HG03135 (cell line): Measurements from ENCODE around the gene DSCAML1.
"Not testable (repeated sequence)": the region's sequence is repeated elsewhere in the genome, so short reads cannot be mapped to it uniquely, and the experiment has no call there.

Experiments
- ATAC-seq: cut with Tn5 transposase; IDR thresholded peaks from one replicate; pipeline ENCODE4 v1.9.1; 2021; ENCODE audit warnings: mild to moderate bottlenecking, moderate library complexity; ENCODE audit not compliant: unreplicated experiment

Gene DSCAML1

DNA sequence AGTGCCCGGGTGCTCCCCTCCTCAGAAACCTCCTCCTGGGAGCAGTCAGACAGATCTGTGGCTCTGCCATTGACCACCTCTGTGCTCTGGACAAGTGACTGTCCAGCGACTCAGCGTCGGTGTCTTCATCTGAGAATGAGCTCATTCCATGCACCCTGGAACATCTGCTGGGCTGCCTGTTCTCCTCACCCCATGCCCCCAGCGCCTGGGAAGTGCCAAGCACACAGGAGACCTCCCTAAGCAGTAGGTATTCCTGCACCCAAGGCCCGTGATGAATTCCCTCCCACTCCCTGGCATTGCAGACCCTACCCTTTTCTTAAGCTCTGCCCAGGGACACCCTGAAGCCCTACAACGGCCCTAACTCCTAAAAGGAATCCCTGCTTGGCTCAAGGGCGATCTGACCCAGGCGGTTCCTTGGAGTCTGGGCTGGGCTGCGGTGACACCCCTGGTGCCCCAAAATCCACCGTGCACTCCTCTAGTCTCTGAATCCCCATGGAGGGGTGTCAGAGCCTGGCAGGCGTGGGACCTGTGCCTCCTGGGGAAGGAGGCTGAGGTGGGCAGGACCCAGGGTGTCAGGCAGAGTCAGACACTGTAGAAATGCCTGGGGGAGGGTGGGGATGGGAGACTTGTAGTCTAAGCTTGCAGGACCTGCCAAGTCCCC lies 377.4 kb downstream of the DSCAML1 start:
- no peak for ATAC-seq

DNA sequence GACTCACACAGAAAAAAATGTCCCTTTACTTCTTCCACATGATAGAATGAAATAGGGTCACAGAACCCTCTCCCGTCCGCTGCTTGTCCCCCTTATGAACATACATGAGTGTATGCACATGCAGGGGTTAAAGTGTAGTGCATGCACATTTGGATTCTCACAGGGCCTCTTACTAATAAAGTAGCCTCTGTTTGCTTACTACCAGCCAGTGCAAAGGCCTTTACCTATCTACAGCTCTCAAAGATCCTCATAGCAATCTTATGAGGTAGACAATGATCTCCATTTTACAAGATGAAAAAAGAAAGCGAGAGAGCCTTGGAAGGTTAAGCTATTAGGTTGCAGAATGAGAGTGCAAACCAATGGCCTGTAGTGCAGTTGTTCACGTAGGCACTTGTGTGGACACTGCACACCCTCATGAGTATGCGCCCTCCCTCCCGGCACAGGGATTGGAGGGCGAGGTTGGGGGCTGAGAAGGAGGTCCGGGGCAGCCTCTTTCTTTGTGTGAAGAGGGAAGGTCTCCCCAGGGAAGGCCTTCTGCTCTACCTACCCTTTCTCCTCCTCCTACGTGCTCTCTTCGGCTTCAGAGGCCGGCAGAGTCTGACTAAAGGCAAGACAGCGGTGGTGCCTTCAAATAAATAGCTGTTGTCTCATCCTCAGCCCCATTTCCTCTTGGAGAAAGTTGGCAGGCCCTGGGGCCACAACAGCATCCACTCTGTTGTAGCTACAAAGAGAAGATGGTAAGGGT lies 378.1 kb downstream of the DSCAML1 start:
- ATAC-seq = no peak

- ATAC-seq = no peak
These were observed 379.2 kb downstream of the DSCAML1 start for GRCh38 chr11:117417856-117418255.

GRCh38 chr11:117417342-117417741 lies 379.7 kb downstream of the DSCAML1 start:
- ATAC-seq = no peak

- ATAC-seq = no peak
These were observed 381.6 kb downstream of the DSCAML1 start for GRCh38 chr11:117415358-117415896.

- ATAC-seq = no peak
These were observed 382.3 kb downstream of the DSCAML1 start for GRCh38 chr11:117414724-117415123.

- ATAC-seq = no peak
These were observed 383.4 kb downstream of the DSCAML1 start for GRCh38 chr11:117413616-117414015.

- ATAC-seq = no peak
These were observed 384.3 kb downstream of the DSCAML1 start for GRCh38 chr11:117412653-117413275.

GRCh38 chr11:117412176-117412575 lies 384.8 kb downstream of the DSCAML1 start:
- no peak for ATAC-seq

DNA sequence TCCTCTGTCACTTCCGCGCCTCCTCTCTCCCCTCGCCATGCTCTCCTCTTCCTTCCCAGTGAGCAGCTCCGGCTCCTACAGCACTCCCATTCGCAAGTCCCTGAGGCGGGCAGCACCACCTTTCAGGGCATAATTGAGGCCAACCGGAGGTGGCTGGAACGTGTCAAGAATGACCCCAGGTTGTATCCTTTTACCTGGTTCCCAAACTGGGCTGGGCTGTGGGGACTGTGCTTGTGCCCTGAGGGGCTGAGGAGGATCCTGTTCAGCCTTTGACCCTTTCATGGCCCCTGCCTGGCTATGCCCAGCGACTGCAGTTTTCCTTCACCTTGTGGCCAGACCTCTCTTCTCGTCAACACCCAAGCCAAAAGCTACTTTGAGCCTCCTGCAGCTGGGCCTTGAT lies 385.3 kb downstream of the DSCAML1 start:
- ATAC-seq = no peak

DNA sequence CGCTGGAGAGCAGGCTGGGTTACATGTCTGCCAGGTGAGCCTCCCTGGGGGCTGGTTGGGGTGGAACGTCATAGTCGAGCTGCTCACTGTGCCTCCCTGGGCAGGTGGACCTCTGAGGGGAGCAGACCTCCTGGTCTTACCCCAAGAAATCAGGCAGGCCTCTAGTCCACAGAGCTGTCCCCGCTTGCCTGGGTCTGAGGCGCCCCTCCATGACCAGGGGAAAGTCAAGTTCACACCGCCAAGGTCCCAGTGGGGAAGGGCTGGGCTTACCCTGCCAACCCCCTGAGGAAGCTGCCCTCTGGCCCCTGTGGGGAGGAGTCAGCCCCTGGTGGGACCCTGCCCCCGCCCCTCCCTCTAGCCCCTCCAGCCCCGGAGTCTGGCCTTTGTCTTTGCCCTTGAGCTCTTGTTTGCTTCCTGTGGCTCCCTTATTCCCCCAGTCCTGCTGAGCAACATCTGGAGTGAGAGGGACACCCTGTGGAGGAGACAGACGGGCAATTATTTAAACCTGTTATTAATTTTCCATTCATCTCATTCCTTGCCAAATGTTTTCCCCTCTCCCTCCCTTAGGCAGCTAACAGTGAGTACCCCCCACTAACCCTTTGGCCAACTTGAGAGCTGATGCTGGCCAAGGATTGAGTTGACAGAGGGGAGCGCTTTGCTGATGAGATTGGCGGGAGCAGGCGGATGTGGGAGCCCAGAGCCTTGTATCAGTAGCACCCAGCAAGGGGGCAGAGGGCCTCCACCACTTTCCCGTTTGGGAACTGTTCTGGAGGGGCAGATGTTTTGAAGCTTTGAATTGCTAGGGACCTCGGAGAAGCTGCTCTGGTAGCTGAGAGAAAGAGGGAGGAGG lies 385.9 kb downstream of the DSCAML1 start:
- ATAC-seq = no peak

DNA sequence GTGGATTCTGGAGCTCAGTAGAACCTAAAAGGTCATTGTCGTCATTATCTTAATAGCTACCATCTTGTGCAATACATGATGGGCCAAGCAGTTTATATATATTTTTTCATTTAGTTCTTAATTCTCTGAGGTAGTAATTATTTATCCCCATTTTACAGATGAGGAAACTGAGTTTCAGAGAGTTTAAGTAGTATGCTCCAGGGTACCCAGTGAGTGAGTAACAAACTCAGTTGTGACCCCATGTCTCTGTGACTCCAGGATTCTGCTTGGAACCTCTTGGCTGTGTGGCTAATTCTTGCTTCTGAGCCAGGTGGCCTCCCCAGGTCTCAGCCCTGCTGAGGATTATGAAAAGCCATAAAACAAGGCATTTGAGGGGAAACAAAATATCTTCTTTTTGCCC lies 386.8 kb downstream of the DSCAML1 start:
- ATAC-seq = no peak

GRCh38 chr11:117409511-117409910 lies 387.5 kb downstream of the DSCAML1 start:
- ATAC-seq = no peak

DNA sequence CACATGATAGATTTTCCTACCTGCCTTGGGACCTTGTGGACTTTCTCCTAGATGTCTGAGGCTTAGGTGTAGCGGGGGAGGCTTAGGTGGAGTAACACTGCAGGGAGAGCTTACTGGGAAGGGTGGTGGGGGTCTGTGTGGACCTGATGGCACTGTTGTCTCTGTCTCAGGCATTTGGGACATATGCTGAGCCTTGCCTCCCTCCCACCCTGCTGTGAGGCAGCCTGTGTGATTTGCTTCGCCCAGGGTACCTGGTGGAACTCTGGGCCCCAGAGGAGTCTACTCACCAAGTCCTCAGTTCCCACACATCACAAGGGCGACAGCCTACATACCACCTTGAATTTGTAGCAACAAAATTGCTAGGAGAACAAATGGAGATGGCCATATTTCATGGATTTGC lies 388.7 kb downstream of the DSCAML1 start:
- ATAC-seq = no peak

DNA sequence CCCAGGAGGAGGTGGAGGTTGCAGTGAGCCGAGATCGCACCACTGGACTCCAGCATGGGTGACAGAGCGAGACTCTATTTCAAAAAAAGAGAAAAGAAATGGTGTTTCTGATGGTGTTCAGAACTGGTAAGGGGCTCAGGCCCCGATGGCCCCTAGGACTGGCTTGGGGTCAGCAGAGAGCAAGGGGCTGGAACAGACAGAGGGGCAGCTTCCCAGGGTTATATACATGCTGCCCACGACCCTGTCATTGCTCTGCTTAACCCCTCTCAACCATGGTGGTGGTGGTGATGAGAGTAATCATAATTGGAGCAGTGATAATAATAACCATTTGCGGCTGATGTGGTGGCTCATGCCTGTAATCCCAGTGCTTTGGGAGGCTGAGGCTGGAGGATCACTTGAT lies 390.0 kb downstream of the DSCAML1 start:
- no peak for ATAC-seq

DNA sequence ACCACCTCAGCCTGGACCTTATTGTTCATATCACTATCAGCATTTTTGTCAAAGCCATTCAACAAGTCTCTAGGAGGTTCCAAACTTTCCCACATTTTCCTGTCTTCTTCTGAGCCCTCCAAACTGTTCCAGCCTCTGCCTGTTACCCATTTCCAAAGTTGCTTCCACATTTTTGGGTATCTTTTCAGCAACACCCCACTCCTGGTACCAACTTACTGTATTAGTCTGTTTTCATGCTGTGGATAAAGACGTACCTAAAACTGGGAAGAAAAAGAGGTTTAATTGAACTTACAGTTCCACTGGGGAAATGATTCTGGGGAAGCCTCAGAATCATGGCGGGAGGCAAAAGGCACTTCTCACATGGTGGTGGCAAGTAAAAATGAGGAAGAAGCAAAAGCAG lies 391.1 kb downstream of the DSCAML1 start:
- not testable (repeated sequence) for ATAC-seq

DNA sequence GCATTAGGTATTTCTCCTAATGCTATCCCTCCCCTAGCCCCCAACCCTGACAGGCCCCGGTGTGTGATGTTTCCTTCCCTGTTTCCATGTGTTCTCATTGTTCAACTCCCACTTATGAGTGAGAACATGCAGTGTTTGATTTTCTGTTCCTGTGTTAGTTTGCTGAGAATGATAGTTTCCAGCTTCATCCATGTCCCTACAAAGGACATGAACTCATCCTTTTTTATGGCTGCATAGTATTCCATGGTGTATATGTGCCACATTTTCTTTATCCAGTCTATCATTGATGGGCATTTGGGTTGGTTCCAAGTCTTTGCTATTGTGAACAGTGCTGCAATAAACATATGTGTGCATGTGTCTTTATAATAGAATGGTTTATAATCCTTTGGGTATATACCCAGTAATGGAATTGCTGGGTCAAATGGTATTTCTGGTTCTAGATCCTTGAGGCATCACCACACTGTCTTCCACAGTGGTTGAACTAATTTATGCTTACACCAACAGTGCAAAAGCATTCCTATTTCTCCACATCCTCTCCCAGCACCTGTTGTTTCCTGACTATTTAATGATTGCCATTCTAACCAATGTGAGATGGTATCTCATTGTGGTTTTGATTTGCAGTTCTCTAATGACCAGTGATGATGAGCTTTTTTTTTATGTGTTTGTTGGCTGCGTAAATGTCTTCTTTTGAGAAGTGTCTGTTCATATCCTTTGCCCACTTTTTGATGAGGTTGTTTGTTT lies 397.7 kb downstream of the DSCAML1 start:
- not testable (repeated sequence) for ATAC-seq

DNA sequence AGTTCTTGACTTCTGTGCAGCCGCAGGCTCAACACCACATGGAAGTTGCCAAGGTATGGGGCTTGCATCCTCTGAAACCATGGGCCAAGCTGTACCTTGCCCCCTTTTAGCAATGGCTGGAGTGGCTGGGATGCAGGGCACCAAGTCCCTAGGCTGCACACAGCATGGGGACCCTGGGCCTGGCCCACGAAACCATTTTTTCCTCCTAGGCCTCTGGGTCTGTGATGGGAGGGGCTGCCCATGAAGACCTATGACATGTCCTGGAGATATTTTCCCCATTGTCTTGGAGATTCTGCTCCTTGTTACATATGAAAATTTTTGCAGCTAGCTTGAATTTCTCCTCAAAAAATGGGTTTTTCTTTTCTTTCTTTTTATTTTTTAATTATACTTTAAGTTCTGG lies 398.4 kb downstream of the DSCAML1 start:
- not testable (repeated sequence) for ATAC-seq

- no peak for ATAC-seq
These were observed 400.0 kb downstream of the DSCAML1 start for GRCh38 chr11:117396970-117397369.

DNA sequence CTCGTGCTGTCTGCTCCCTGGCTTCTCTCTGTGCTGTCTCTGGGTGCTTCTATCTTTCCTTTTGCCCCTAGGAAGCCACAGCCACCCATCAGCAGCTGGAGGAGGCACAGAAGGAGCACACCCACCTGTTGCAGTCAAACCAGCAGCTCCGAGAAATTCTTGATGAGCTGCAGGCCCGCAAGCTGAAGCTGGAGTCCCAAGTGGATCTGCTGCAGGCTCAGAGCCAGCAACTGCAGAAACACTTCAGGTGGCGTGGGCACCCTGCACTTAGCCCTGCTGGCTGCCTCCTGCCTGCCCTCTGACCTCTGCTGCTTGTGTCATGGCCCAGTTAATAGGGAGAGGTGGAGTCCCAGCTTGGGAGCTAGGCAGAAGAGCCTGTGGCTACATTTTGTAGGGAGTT lies 401.5 kb downstream of the DSCAML1 start:
- no peak for ATAC-seq
